HCT116 (cell line): ENCODE data around the gene PPP1R27. TPM values are rescaled to one million over a fixed set of nuclear protein-coding genes. Genes with fewer than 3 reads are reported as not detected.

Experiments
- ATAC-seq: fragments of 200-7000 bp; cut with Tn5 transposase; 2 replicates; pipeline ENCODE4 v1.9.1; 2020; ENCODE audit warnings: mild to moderate bottlenecking, moderate library complexity
- BruUV-seq: library from RNA; stranded (reverse); fragments of 400-500 nt; replicated peaks from 2 replicates; lab custom pipeline; 2021; lab: Mats Ljungman, UMichigan
- CTCF ChIA-PET: fragments of 300-600 bp; sonication (Branson Sonifier 250); formaldehyde crosslinking; loops from one replicate; lab custom pipeline; 2021; ENCODE audit warnings: antibody characterized with exemption; lab: Charles Lee
- POLR2A ChIA-PET: fragments of 300-600, 350-600 bp; sonication (Branson Sonifier 250); formaldehyde crosslinking; loops from one replicate; lab custom pipeline; 2021; ENCODE audit warnings: antibody characterized with exemption; lab: Charles Lee
- RAD21 ChIA-PET, 2 experiments: fragments of 300-600 bp; sonication (Branson Sonifier 250); formaldehyde crosslinking; loops; one replicate each; lab custom pipeline; 2023; ENCODE audit warnings: low total read pairs in 2 of 2; ENCODE audit not compliant: uncharacterized antibody in 2 of 2, unreplicated experiment in 2 of 2, low non-redundant PET in 1 of 2; lab: Charles Lee
- DNase-seq: peaks from one replicate; pipeline ENCODE4 v3.0.0-alpha.2; 2010; ENCODE audit warnings: low read depth, low spot score
- H2AFZ ChIP-seq: fragments of 200-600 bp; shearing (Covaris generic), sonication (generic); 2 replicates; pipeline ENCODE4 v1.6.1; 2017; ENCODE audit warnings: low read depth, mixed run types, mixed read lengths, antibody characterized with exemption, low read length; ENCODE audit not compliant: poor library complexity, severe bottlenecking
- H3K27ac ChIP-seq: 2 replicates; pipeline ENCODE4 v1.5.1; 2012; ENCODE audit warnings: low read depth, low read length
- H3K27me3 ChIP-seq: fragments of 200-600 bp; sonication (generic); 2 replicates; pipeline ENCODE4 v1.6.1; 2016; ENCODE audit warnings: mixed run types, low read length, mixed read lengths; ENCODE audit not compliant: insufficient read depth
- H3K36me3 ChIP-seq, 2 experiments: fragments of 200-500 bp in 1 of 2; fragments of 200-600 bp in 1 of 2; sonication (Bioruptor generic) in 1 of 2; sonication (generic) in 1 of 2; 2 replicates each; pipeline versions ENCODE4 v1.5.1 to v1.6.1; 2014 to 2016; ENCODE audit warnings: low read length in 2 of 2, inconsistent platforms in 1 of 2, mixed read lengths in 1 of 2, mixed run types in 1 of 2; ENCODE audit not compliant: insufficient read depth in 2 of 2, control insufficient read depth in 1 of 2
- H3K4me1 ChIP-seq, 2 experiments: fragments of 200-600 bp in 1 of 2; sonication (generic) in 1 of 2; 2 replicates each; pipeline versions ENCODE4 v1.5.1 to v1.6.1; 2012 to 2017; ENCODE audit warnings: low read length in 2 of 2, inconsistent platforms in 1 of 2, mild to moderate bottlenecking in 1 of 2, mixed read lengths in 1 of 2, mixed run types in 1 of 2, moderate library complexity in 1 of 2; ENCODE audit not compliant: insufficient read depth in 2 of 2, control insufficient read depth in 1 of 2
- H3K4me2 ChIP-seq: fragments of 200-600 bp; sonication (generic); 2 replicates; pipeline ENCODE4 v1.6.1; 2017; ENCODE audit warnings: mixed run types, low read length, mixed read lengths
- H3K4me3 ChIP-seq, 2 experiments: fragments of 200-600 bp in 1 of 2; sonication (generic) in 1 of 2; replicated peaks in 1 of 2; 2 replicates each; pipeline ENCODE4 v1.5.1; 2011 to 2016; ENCODE audit warnings: low read length in 2 of 2, control low read depth in 1 of 2, low read depth in 1 of 2, mild to moderate bottlenecking in 1 of 2, mixed read lengths in 1 of 2, mixed run types in 1 of 2
- H3K79me2 ChIP-seq: fragments of 200-600 bp; sonication (generic); 2 replicates; pipeline ENCODE4 v1.6.1; 2017; ENCODE audit warnings: mild to moderate bottlenecking, mixed run types, low read length, moderate library complexity, mixed read lengths; ENCODE audit not compliant: insufficient read depth
- H3K9ac ChIP-seq: fragments of 200-600 bp; sonication (generic); 2 replicates; pipeline ENCODE4 v1.6.1; 2016; ENCODE audit warnings: low read length, mixed read lengths
- H3K9me2 ChIP-seq: fragments of 200-600 bp; sonication (generic), shearing (Covaris generic); 2 replicates; pipeline ENCODE4 v1.6.1; 2017; ENCODE audit warnings: mixed run types, mild to moderate bottlenecking, moderate library complexity; ENCODE audit not compliant: insufficient read depth
- H3K9me3 ChIP-seq, 2 experiments: fragments of 200-500 bp in 1 of 2; fragments of 200-600 bp in 1 of 2; sonication (Bioruptor generic) in 1 of 2; sonication (generic) in 1 of 2; 2 replicates each; pipeline ENCODE4 v1.6.1; 2014 to 2017; ENCODE audit warnings: low read length in 2 of 2, mixed read lengths in 2 of 2, inconsistent platforms in 1 of 2, low read depth in 1 of 2, mild to moderate bottlenecking in 1 of 2, mixed run types in 1 of 2, moderate library complexity in 1 of 2; ENCODE audit not compliant: control insufficient read depth in 1 of 2, insufficient read depth in 1 of 2
- H4K20me1 ChIP-seq: fragments of 200-600 bp; sonication (generic), shearing (Covaris generic); 2 replicates; pipeline ENCODE4 v1.6.1; 2017; ENCODE audit warnings: mixed run types, mild to moderate bottlenecking, moderate library complexity; ENCODE audit not compliant: insufficient read depth
- ELF1 ChIP-seq: IDR thresholded peaks from 2 replicates; pipeline ENCODE4 v1.6.1; 2012; ENCODE audit warnings: low read depth, borderline replicate concordance
- EZH2 ChIP-seq: fragments of 200-600 bp; sonication (generic); IDR thresholded peaks from 2 replicates; pipeline ENCODE4 v1.6.1; 2017; ENCODE audit warnings: antibody characterized with exemption, mixed run types
- POLR2A ChIP-seq: IDR thresholded peaks from 2 replicates; pipeline ENCODE4 v1.7.0; 2011; ENCODE audit warnings: borderline replicate concordance; ENCODE audit not compliant: insufficient read depth, insufficient read length; ENCODE audit errors: extremely low read depth
- SIN3A ChIP-seq: IDR thresholded peaks from 2 replicates; pipeline ENCODE4 v1.6.1; 2012; ENCODE audit warnings: low read depth
- SP1 ChIP-seq: IDR thresholded peaks from 2 replicates; pipeline ENCODE4 v1.6.1; 2012; ENCODE audit warnings: low read depth
- SRF ChIP-seq: IDR thresholded peaks from 2 replicates; pipeline ENCODE4 v1.6.1; 2012; ENCODE audit warnings: low read depth
- TCF7L2 ChIP-seq: IDR thresholded peaks from 2 replicates; pipeline ENCODE4 v1.7.0; 2011; ENCODE audit warnings: borderline replicate concordance, inconsistent platforms; ENCODE audit not compliant: insufficient read depth, insufficient read length; ENCODE audit errors: extremely low read depth
- ZBTB33 ChIP-seq: IDR thresholded peaks from 2 replicates; pipeline ENCODE4 v1.6.1; 2011; ENCODE audit warnings: mild to moderate bottlenecking, low read length, moderate library complexity; ENCODE audit not compliant: insufficient replicate concordance; ENCODE audit errors: extremely low read depth
- intact Hi-C: fragments of 100-400 bp; cut with micrococcal nuclease; formaldehyde crosslinking; loops from 2 replicates; pipeline ENCODE4 v1.10.0; 2022
- total RNA-seq: library from RNA; stranded (reverse); gene quantifications from one replicate; pipeline ENCODE4 v1.2.1, GENCODE V29; 2021; ENCODE audit not compliant: unreplicated experiment
- TF ChIP-seq, protein P1 (sequence below), 3 experiments: fragments of 200-600 bp in 1 of 3; sonication (generic) in 1 of 3; IDR thresholded peaks in 2 of 3; conservative IDR thresholded peaks in 1 of 3; 2 replicates each; pipeline ENCODE4 v1.5.1; 2012 to 2017; ENCODE audit warnings: low read depth in 2 of 3, low read length in 2 of 3, antibody characterized with exemption in 1 of 3, borderline replicate concordance in 1 of 3, control low read depth in 1 of 3, mild to moderate bottlenecking in 1 of 3, mixed read lengths in 1 of 3, mixed run types in 1 of 3, moderate library complexity in 1 of 3; ENCODE audit not compliant: insufficient read depth in 1 of 3
- TF ChIP-seq, protein P2 (sequence below): IDR thresholded peaks from 2 replicates; pipeline ENCODE4 v1.6.1; 2012

PPP1R27 gene
- total RNA-seq, 1 experiment from 2014 or later = not detected

- H3K79me2 ChIP-seq = no peaks in the 10 kb centered on the region
- ATAC-seq (peak; percentile 6; the same call in 1 of the 2 replicates), DNase-seq (no peak)
- H4K20me1 ChIP-seq = no peaks in the 10 kb centered on the region
- H3K9me3 ChIP-seq = no peaks in the 10 kb centered on the region
- H3K9me2 ChIP-seq = no peaks in the 10 kb centered on the region
- ChIA-PET RAD21 (interaction anchor here in 1 of 2 experiments (0.6 kb wide), 1 partner anchor 530 kb away, joined by 4 read pairs; no protein-coding TSS in a partner anchor), CTCF (no interaction called here), POLR2A (interaction anchor here (1.6 kb wide), 1 partner anchor 15 kb away, joined by 5 read pairs; no protein-coding TSS in a partner anchor)
- H3K27ac ChIP-seq = no peak overlapping the region
- TF ChIP-seq POLR2A (no peak), TCF7L2 (no peak), ZBTB33 (no peak), EZH2 (no peak), ELF1 (no peak), SRF (no peak), SIN3A (no peak), SP1 (no peak)
- TF ChIP-seq, protein P1, sequence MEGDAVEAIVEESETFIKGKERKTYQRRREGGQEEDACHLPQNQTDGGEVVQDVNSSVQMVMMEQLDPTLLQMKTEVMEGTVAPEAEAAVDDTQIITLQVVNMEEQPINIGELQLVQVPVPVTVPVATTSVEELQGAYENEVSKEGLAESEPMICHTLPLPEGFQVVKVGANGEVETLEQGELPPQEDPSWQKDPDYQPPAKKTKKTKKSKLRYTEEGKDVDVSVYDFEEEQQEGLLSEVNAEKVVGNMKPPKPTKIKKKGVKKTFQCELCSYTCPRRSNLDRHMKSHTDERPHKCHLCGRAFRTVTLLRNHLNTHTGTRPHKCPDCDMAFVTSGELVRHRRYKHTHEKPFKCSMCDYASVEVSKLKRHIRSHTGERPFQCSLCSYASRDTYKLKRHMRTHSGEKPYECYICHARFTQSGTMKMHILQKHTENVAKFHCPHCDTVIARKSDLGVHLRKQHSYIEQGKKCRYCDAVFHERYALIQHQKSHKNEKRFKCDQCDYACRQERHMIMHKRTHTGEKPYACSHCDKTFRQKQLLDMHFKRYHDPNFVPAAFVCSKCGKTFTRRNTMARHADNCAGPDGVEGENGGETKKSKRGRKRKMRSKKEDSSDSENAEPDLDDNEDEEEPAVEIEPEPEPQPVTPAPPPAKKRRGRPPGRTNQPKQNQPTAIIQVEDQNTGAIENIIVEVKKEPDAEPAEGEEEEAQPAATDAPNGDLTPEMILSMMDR (IDR thresholded peaks at IDR 0.05 in 2 of 3, conservative IDR thresholded peaks at IDR 0.05 in 1 of 3; ENCODE audit: borderline replicate concordance in 1 of 3, insufficient read depth in 1 of 3, low read depth in 2 of 3, low read length in 2 of 3) = no peak
- TF ChIP-seq, protein P2, sequence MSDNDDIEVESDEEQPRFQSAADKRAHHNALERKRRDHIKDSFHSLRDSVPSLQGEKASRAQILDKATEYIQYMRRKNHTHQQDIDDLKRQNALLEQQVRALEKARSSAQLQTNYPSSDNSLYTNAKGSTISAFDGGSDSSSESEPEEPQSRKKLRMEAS = no peak
- intact Hi-C loops = no loop called here
- no peak overlapping the region for H3K9ac ChIP-seq
- no TSS peak for BruUV-seq
- peaks cover 13% of the 10 kb centered on the region; the same call in 1 of the 2 replicates for H3K27me3 ChIP-seq
- H3K4me1 ChIP-seq = peaks cover 0 to 6% of the 10 kb centered on the region in 2 experiments; a peak in 2 of 4 replicates
- H3K4me3 ChIP-seq = no peak overlapping the region
- H3K4me2 ChIP-seq = no peak overlapping the region
- no peaks in the 10 kb centered on the region for H3K36me3 ChIP-seq
- no peak overlapping the region for H2AFZ ChIP-seq
Measured at GRCh38 chr17:81807210-81807719, 27.6 kb downstream of the PPP1R27 start.
